HPDE6-E6E7 (cell line): ENCODE data around the gene MTUS2.

Experiments used
- DNase-seq: peaks from one replicate; pipeline ENCODE4 v3.0.0; 2011; ENCODE audit warnings: missing footprints; ENCODE audit errors: extremely low spot score

The MTUS2 gene

DNA sequence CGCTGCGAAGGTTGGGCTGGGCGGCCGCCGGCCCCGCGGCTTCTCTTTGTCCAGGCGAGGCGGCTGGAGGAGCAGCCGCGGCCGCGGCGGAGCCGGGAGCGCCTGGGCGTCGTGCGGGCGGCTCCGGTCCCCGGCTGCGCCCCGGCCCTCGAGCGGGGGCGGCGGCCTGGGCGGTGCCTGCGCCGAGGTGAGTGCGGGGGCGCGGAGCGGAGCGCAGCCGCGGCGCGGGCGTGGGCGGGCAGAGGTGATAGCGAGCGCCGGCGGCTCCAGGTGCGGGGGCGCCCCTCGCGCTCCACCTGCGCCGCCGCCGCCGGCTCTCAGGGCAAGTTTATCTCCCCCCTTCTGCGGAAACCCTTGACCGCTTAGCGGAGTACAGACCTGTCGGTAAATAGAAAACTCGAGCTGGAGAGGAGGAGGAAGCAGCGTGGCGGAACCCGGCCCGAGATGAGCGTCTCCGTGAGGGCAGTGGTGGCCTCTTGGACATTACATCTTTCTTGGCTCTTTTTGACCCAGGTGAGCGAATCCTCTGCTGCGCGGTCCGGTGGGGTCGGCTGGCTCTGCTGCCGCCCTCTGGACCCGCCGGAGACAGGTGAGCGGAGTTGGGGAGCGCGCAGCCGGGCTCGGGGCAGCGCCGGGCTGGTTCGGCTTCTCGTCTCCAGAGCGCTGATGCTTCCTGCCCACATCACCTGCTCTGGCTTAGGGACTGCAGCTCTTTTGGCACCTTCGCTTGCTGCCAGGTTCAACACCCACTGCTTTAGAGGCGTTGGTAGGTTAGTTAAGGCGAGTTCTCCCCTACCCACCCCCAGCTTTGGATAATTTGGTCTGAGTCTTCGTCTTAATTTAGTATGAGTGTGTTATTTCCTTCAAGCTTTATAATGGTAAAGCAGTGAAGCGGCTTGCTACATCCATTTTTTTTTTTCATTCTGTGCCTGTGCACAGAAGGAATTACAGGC lies at the start of gene MTUS2:
TSS of gene MTUS2 (plus strand) at position 241 of the 953 bp plus-strand sequence.
- DNase-seq: no peak

GRCh38 chr13:28778308-28779215 lies 41.6 kb upstream of the MTUS2 start:
- DNase-seq: no peak

DNA sequence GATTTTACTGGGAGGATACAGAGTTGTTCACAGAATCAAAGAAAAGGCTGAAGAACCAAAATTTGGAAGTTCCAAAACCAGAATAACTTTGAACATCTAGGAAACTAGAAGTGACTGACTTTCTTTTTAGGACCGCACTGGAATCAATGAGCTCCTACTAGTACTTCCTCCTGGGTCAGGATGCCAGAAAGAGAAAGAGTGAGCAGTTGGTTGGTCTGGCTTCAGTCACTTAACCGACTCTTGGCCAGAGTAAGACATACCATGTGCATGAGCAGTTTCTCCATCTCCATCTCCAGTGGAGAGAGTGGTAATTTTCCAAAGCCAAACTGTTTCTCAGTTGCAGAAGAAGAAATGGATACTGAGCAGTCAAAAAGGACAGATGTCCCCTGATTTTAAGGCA lies 27.1 kb upstream of the MTUS2 start:
- no peak for DNase-seq

DNA sequence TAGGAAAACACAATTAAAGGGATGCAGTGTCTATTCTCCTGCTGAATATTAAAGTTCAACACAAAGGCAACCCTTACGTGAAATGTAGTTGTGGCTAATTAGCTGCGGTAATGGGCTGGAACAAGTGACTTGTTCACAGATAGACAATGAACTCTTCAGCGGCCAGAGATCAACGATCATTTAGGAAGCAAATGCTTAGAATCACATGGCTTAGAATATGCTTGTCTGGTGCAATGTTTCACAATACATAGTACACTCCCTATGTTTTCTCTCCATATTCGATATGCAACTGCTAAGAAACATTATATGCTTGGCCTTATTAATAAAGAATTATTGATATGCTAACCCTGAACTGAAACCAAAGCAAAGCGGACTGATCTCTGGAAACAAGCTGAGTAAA lies 25.7 kb upstream of the MTUS2 start:
- no peak for DNase-seq

DNA sequence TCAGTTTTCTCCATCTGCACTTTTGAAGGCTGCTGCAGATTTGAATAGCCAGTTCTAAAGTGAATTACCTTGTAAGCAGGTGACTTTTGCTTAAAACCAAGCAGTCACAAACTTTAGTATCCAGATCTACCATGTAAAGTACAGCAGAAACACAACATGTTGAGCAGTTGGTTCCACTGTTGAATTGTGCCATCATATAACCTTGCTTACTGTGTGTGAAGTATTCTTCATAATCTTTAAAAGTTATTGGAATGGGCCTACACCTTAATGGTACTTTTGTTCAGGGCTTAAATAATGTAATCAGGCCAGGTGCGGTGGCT lies 23.2 kb upstream of the MTUS2 start:
- DNase-seq: no peak

DNA sequence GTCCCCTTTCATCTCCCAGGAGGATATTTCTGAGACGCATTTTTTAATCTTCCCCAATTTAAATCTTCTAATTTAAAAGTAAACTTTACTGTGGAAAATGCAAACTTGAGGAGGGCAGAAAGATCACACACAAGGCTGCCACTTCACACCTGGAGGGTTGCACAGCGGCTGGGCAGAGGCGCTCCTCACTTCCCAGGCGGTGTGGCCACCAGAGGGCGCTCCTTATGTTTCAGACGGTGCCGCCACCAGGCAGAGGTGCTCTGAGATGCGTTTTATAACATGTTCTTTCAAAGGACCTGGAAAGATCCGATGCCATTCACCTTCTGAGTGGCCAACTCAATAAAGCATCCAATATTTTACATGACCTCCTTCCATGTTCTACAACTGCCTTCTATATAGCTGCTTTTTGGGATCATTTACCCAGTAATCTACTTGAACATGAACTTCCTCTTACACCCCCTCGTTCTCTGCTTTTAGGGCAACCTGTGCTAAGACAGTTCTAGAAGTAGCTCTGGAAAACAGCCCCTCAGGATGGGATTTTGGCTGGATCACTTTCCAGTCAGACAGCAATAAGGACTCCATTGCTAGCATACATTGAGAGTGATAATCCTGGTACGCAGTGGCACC lies 14.8 kb upstream of the MTUS2 start:
- DNase-seq: no peak

GRCh38 chr13:28817204-28817603 lies 2.9 kb upstream of the MTUS2 start:
- DNase-seq: no peak

DNA sequence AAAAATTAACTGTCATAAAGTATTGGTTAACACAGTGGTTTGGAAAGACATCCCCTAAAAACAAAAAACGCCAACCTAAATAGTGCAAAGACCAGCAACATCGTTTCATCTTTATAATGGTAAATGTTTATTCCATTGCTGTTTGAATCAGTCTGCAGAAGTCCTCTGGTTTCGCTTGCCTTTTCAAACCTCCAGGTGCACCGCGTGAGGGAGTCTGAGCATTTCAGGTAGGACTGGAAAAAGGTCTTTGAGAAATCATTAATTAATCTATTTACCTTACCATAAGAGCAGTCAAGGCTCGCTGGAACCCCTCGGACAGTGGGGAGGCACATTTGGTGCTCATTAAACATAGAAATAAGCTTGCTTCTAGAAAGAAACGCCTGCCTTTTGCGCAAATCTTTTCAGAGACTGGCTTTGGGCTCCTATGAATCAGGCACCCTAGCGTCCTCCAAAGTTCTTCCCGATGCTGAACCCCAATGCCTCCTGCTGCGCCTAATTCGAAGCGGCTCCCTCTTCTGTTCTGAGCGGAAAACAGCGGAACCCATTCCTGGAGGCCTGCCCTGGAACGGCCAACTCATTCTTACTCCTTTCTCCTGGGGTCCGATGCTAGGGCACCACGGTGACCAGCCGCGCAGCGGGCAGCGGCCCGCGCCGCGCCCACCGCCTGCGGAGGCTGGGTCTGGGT lies 951 bp upstream of the MTUS2 start:
- DNase-seq: no peak

DNA sequence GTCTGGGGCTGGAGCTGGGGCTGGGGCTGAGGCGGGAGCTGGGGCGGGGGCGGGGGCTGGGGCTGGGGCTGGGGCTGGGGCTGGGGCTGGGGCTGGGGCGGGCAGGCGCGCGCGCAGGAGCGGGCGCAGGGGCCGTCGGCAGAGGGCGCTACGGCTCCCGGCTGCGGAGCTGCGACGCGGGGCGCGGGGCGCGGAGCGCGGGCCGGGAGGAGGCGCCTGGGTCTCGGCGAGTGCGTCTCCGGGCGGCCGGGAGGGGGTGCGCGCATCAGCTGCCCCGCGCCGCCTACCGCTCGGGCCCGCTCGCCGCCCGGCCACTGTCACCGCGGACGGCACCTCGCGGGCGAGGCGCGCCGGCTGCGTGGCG lies 422 bp upstream of the MTUS2 start:
- no peak for DNase-seq

GRCh38 chr13:28822151-28822550 lies 2.0 kb downstream of the MTUS2 start:
- DNase-seq: no peak

- no peak for DNase-seq
Observed at GRCh38 chr13:28822801-28823200, 2.7 kb downstream of the MTUS2 start.

GRCh38 chr13:28825379-28825778 lies 5.2 kb downstream of the MTUS2 start:
- DNase-seq: no peak

DNA sequence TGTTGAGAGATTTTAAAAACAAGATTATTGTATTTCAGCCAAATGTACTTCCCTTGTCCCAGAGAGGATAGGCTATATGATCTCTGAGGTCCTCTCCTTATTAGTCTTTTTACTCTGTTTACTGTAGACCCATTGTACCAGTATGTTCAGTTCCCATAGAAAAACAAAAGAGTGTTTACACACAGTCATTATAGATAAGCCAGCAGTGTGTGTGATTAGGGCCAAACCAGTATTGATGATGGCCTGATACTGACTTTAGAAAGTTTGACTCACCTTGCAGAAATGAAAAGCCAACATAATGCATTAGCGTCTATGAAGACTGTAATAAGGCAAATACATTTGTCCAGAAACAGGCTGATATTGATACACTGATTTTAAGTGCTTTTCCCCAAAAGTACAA lies 6.2 kb downstream of the MTUS2 start:
- no peak for DNase-seq

DNA sequence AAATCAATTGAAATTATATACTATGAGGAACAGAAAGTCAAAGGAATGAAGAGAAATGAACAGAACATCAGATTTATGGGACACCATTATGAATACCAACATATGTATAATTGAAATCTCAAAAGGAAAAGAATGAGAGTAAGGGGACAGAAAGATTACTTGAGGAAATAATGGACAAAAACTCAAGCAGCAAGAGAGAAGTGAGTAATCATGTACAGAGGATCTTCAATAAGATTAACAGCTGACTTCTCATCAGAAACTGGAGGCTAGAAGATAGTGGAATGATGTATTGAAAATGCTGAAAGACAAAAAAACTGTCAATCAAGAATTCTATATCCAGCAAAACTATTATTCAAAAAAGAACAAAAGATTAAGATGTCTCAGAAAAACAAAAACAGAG lies 10.4 kb downstream of the MTUS2 start:
- no peak for DNase-seq

DNA sequence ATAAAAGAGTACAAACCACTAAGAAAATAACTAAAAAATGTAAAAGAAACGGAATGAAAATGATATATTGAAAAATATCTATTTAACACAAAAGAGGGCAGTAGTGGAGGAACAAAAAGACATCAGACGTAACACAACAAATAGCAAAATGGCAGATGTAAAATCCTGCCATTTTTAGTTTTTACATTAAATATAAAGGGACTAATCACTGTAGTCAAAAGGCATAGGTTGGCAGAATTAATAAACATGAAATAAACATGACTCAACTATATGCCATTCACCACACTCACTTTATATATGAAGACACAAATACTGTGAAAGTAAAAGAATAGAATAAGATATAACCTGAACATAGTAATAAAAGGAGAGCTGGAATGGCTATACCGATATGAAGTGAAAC lies 11.0 kb downstream of the MTUS2 start:
- no peak for DNase-seq

DNA sequence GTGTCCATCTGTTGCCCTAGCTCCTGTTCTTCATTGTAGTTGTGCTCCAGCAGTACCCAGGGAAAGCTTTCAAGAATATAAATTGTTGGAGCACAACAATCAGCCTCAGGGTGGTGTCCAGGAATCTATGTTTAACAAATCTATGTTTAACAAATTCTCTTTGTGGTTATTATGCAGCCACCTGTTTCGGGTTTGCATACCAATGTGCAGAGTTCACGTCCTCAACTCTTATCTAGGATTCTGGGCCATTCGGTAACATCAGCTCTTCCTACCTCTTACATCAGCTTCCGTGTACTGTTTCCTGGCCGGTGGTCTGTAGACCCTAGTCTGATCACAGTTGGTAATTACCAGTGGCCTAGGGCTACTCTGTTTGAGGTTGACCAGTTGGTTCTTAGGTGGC lies 17.0 kb downstream of the MTUS2 start:
- no peak for DNase-seq

- no peak for DNase-seq
Observed at GRCh38 chr13:28843639-28844038, 23.5 kb downstream of the MTUS2 start.

DNA sequence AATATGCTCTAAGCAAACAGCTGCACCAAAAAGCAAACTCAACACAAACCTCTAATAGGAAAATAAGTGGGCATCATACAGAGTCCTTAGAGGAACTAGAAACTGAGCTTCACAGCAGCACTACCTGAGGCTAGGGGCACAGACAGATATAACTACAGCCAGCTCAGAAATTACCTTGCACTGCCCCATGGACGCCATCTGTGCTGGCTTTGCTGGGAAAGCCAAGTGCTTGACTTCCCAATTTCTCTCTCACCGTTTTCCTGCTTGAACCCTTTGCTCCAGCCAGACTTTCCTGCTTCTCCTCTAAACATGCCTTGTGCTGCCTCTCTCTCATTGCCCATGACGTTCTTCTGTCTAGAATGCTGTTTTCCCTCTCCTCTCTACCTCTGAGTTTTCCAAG lies 29.3 kb downstream of the MTUS2 start:
- no peak for DNase-seq

- no peak for DNase-seq
Observed at GRCh38 chr13:28850226-28850625, 30.1 kb downstream of the MTUS2 start.

DNA sequence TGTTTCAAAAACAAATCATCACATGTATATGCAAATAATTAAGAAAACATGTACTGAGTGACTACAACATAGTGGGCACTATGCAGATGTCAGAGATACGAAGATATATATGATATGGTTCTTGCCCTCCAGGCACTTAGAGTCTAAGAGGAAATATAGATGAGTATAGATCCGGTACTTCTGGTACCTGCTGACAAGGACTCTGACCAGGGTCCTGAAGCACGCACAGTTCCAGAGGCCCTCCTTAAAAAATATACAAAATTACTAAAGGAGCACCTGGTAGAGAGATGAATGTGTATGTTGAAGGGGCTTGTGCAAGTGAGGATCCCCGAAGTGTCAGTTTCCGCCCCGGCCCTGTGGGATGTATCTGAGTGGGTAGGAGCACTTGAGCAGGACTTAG lies 31.3 kb downstream of the MTUS2 start:
- DNase-seq: no peak

GRCh38 chr13:28854657-28855056 lies 34.5 kb downstream of the MTUS2 start:
- DNase-seq: no peak

DNA sequence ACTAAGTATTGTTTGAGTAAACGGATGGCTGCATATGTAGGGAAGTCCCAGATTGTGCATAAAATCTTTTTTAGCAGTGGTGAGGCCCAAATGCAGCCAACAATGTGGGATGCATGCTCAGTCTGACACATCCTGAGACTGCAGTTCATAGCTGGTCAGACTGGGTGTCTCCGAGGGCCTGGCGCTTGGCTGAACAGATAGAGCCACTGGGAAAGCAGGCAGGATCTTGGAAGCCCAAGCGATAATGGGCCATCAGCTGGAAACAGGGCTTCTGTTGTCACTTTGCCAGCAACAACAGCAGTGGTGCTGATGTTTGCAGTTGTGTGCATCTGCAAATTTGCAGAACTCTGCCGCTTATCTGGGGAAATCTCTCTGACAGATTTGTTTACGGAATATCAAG lies 36.1 kb downstream of the MTUS2 start:
- no peak for DNase-seq
